GM19452 (cell line): ENCODE results near the gene S1PR4.
"Not testable (repeated sequence)": the region's sequence is repeated elsewhere in the genome, so short reads cannot be mapped to it uniquely, and the experiment has no call there.

Experiments
- ATAC-seq: cut with Tn5 transposase; IDR thresholded peaks from one replicate; pipeline ENCODE4 v1.9.1; 2021; ENCODE audit not compliant: unreplicated experiment

S1PR4 gene

GRCh38 chr19:3192684-3193083 is 14.1 kb downstream of the S1PR4 start:
- no peak for ATAC-seq

GRCh38 chr19:3193256-3194105 is 14.9 kb downstream of the S1PR4 start:
- no peak for ATAC-seq

- no peak for ATAC-seq
Measured at GRCh38 chr19:3194106-3195087, 15.8 kb downstream of the S1PR4 start.

GRCh38 chr19:3196064-3196932 is 17.7 kb downstream of the S1PR4 start:
- ATAC-seq: no peak

GRCh38 chr19:3196933-3197205 is 18.3 kb downstream of the S1PR4 start:
- no peak for ATAC-seq

- no peak for ATAC-seq
Measured at GRCh38 chr19:3198901-3199700, 20.5 kb downstream of the S1PR4 start.

GRCh38 chr19:3201072-3201700 is 22.6 kb downstream of the S1PR4 start:
- ATAC-seq: no peak

- ATAC-seq: no peak
Measured at GRCh38 chr19:3201911-3202310, 23.3 kb downstream of the S1PR4 start.

GRCh38 chr19:3202346-3202745 is 23.8 kb downstream of the S1PR4 start:
- no peak for ATAC-seq

GRCh38 chr19:3202895-3203294 is 24.3 kb downstream of the S1PR4 start:
- ATAC-seq: not testable (repeated sequence)

GRCh38 chr19:3203805-3204645 is 25.5 kb downstream of the S1PR4 start:
- ATAC-seq: no peak

- ATAC-seq: no peak
Measured at GRCh38 chr19:3204646-3205275, 26.2 kb downstream of the S1PR4 start.

GRCh38 chr19:3206216-3206953 is 27.8 kb downstream of the S1PR4 start:
- no peak for ATAC-seq

GRCh38 chr19:3207461-3208242 is 29.1 kb downstream of the S1PR4 start:
- ATAC-seq: no peak

- no peak for ATAC-seq
Measured at GRCh38 chr19:3208317-3209207, 30.0 kb downstream of the S1PR4 start.
